Liver (tissue), 9 donors: ENCODE data around the gene CELA1. TPM values are rescaled to one million over a fixed set of nuclear protein-coding genes. Genes with fewer than 3 reads are reported as not detected.
A peak's percentile ranks its signal among the peaks of the same experiment; 100 is the strongest.

Experiments
- DNase-seq: peaks from one replicate; pipeline ENCODE4 v3.0.0-alpha.2; 2017; ENCODE audit warnings: low spot score
- H3K27ac ChIP-seq, 2 donors: one replicate each; pipeline ENCODE4 v1.7.0; 2013; ENCODE audit warnings: inconsistent platforms in 2 of 2, low read length in 2 of 2, control low read depth in 1 of 2, low read depth in 1 of 2, mild to moderate bottlenecking in 1 of 2
- H3K27me3 ChIP-seq, 4 donors: one replicate each; pipeline versions ENCODE4 v1.6.1 to v1.7.0; 2013; ENCODE audit warnings: low read length in 3 of 4, inconsistent platforms in 1 of 4, mild to moderate bottlenecking in 1 of 4, moderate library complexity in 1 of 4; ENCODE audit not compliant: control insufficient read depth in 4 of 4, insufficient read depth in 4 of 4
- H3K36me3 ChIP-seq, 4 donors: one replicate each; pipeline versions ENCODE4 v1.6.1 to v1.7.0; 2013; ENCODE audit warnings: low read length in 3 of 4, mild to moderate bottlenecking in 3 of 4, low read depth in 1 of 4, moderate library complexity in 1 of 4; ENCODE audit not compliant: control insufficient read depth in 4 of 4, insufficient read depth in 3 of 4
- H3K4me1 ChIP-seq, 4 donors: one replicate each; pipeline versions ENCODE4 v1.6.1 to v1.7.0; 2013; ENCODE audit warnings: low read length in 3 of 4, mild to moderate bottlenecking in 3 of 4, moderate library complexity in 1 of 4; ENCODE audit not compliant: control insufficient read depth in 4 of 4, insufficient read depth in 4 of 4
- H3K4me3 ChIP-seq, 3 donors: one replicate each; pipeline versions ENCODE4 v1.6.1 to v1.7.0; 2013; ENCODE audit warnings: low read length in 3 of 3, control low read depth in 1 of 3, low read depth in 1 of 3, mild to moderate bottlenecking in 1 of 3
- H3K9ac ChIP-seq, 2 donors: one replicate each; pipeline ENCODE4 v1.7.0; 2013; ENCODE audit warnings: low read length in 2 of 2, mild to moderate bottlenecking in 2 of 2, moderate library complexity in 2 of 2, control low read depth in 1 of 2, low read depth in 1 of 2
- H3K9me3 ChIP-seq, 4 donors: one replicate each; pipeline versions ENCODE4 v1.6.1 to v1.7.0; 2013; ENCODE audit warnings: low read length in 3 of 4; ENCODE audit not compliant: control insufficient read depth in 4 of 4
- ATF3 ChIP-seq: IDR thresholded peaks from 2 replicates; pipeline ENCODE4 v1.6.1; 2016; ENCODE audit warnings: antibody characterized with exemption
- CTCF ChIP-seq: fragments of 150-350 bp; IDR thresholded peaks from 2 replicates; pipeline ENCODE4 v1.5.1; 2017; ENCODE audit warnings: improper control_type of control experiment, low read depth, low read length; ENCODE audit not compliant: missing input control
- EGR1 ChIP-seq, 2 donors: IDR thresholded peaks; 2 replicates each; pipeline ENCODE4 v1.6.1; 2016 to 2018; ENCODE audit warnings: antibody characterized with exemption in 2 of 2, low read depth in 2 of 2
- FOXA1 ChIP-seq: IDR thresholded peaks from 2 replicates; pipeline ENCODE4 v1.6.1; 2016; ENCODE audit warnings: antibody characterized with exemption
- FOXA2 ChIP-seq: IDR thresholded peaks from 2 replicates; pipeline ENCODE4 v1.6.1; 2016; ENCODE audit warnings: antibody characterized with exemption
- GABPA ChIP-seq, 2 donors: IDR thresholded peaks in 1 of 2; conservative IDR thresholded peaks in 1 of 2; 2 replicates each; pipeline ENCODE4 v1.6.1; 2016; ENCODE audit warnings: antibody characterized with exemption in 2 of 2, mild to moderate bottlenecking in 1 of 2, moderate library complexity in 1 of 2
- HNF4A ChIP-seq, 2 donors: conservative IDR thresholded peaks; 2 replicates each; pipeline ENCODE4 v1.6.1; 2016; ENCODE audit warnings: antibody characterized with exemption in 2 of 2, mild to moderate bottlenecking in 2 of 2
- HNF4G ChIP-seq: IDR thresholded peaks from 2 replicates; pipeline ENCODE4 v1.6.1; 2016; ENCODE audit warnings: antibody characterized with exemption
- JUND ChIP-seq, 2 donors: IDR thresholded peaks; 2 replicates each; pipeline ENCODE4 v1.6.1; 2016; ENCODE audit warnings: antibody characterized with exemption in 2 of 2
- MAX ChIP-seq: IDR thresholded peaks from 2 replicates; pipeline ENCODE4 v1.6.1; 2016; ENCODE audit warnings: antibody characterized with exemption
- NR2F2 ChIP-seq: IDR thresholded peaks from 2 replicates; pipeline ENCODE4 v1.6.1; 2016; ENCODE audit warnings: antibody characterized with exemption
- RAD21 ChIP-seq, 2 donors: IDR thresholded peaks; 2 replicates each; pipeline ENCODE4 v1.6.1; 2016; ENCODE audit warnings: antibody characterized with exemption in 2 of 2, mild to moderate bottlenecking in 2 of 2
- REST ChIP-seq: IDR thresholded peaks from 2 replicates; pipeline ENCODE4 v1.6.1; 2016; ENCODE audit warnings: antibody characterized with exemption, mild to moderate bottlenecking
- RXRA ChIP-seq, 2 donors: IDR thresholded peaks; 2 replicates each; pipeline ENCODE4 v1.6.1; 2017 to 2018; ENCODE audit warnings: antibody characterized with exemption in 2 of 2, mild to moderate bottlenecking in 1 of 2
- SP1 ChIP-seq: IDR thresholded peaks from 2 replicates; pipeline ENCODE4 v1.6.1; 2018; ENCODE audit warnings: antibody characterized with exemption, mild to moderate bottlenecking
- TAF1 ChIP-seq: conservative IDR thresholded peaks from 2 replicates; pipeline ENCODE4 v1.6.1; 2016; ENCODE audit warnings: antibody characterized with exemption, mild to moderate bottlenecking
- YY1 ChIP-seq: IDR thresholded peaks from 2 replicates; pipeline ENCODE4 v1.6.1; 2016; ENCODE audit warnings: antibody characterized with exemption, mild to moderate bottlenecking
- ZBTB33 ChIP-seq: IDR thresholded peaks from 2 replicates; pipeline ENCODE4 v1.6.1; 2016; ENCODE audit warnings: antibody characterized with exemption
- WGBS: extraction: QIAGEN DNeasy Blood & Tissue Kit; methylation state at CpG from one replicate; pipeline ENCODE4 v1.1.7; 2013; 5-methylcytosine and 5-hydroxymethylcytosine counted together
- polyA plus RNA-seq, 2 donors: library from polyadenylated mRNA; stranded (reverse) in 1 of 2; unstranded in 1 of 2; fragments of 200-250 nt in 1 of 2; fragments of >200 nt in 1 of 2; fragmentation: Nextera tagmentation in 1 of 2; extraction: Ambion mirVana in 1 of 2; gene quantifications; one replicate each; pipeline versions ENCODE4 v1.2.1 to v1.2.3, GENCODE V29; 2013 to 2015
- total RNA-seq, 2 donors: library from RNA; depleted of rRNA; stranded (reverse); fragments of >200 nt; gene quantifications; one replicate each; pipeline ENCODE4 v1.2.3, GENCODE V29; 2014
- donor health status: healthy.
- donor health status: healthy.
- donor health status: healthy.
- donor health status: healthy.
- donor health status: healthy.

Gene CELA1
- total and polyA plus RNA-seq, 4 donors = not detected

GRCh38 chr12:51320695-51321320 lies 25.7 kb downstream of the CELA1 start:
- TF ChIP-seq RXRA (IDR thresholded peaks at IDR 0.05) = no peak
- no peak for TF ChIP-seq HNF4G
- TF ChIP-seq CTCF = no peak
- no peak for TF ChIP-seq ATF3
- TF ChIP-seq GABPA (IDR thresholded peaks at IDR 0.05 in 1 of 2, conservative IDR thresholded peaks at IDR 0.05 in 1 of 2) = no peak
- no peak for TF ChIP-seq FOXA2
- no peak for TF ChIP-seq MAX
- TF ChIP-seq SP1 = no peak
- no peak for TF ChIP-seq TAF1
- TF ChIP-seq RAD21 (IDR thresholded peaks at IDR 0.05) = no peak
- TF ChIP-seq EGR1 (IDR thresholded peaks at IDR 0.05; ENCODE audit: low read depth in 2 of 2) = no peak
- no peak for TF ChIP-seq JUND (IDR thresholded peaks at IDR 0.05)
- TF ChIP-seq FOXA1 = no peak
- DNase-seq = no peak
- no peaks in the 10 kb centered on the region for H3K36me3 ChIP-seq
- H3K9ac ChIP-seq = peak overlapping the region in 1 of 2 donors; percentile 13
- no peak overlapping the region for H3K4me3 ChIP-seq
- WGBS = 28% methylated on average over 3 of the region's 3 CpGs
- no peaks in the 10 kb centered on the region for H3K9me3 ChIP-seq
- no peak overlapping the region for H3K27ac ChIP-seq
- no peaks in the 10 kb centered on the region for H3K27me3 ChIP-seq
- no peaks in the 10 kb centered on the region for H3K4me1 ChIP-seq

- DNase-seq = no peak
- no peaks in the 10 kb centered on the region for H3K9me3 ChIP-seq
- TF ChIP-seq NR2F2 = no peak
- no peak for TF ChIP-seq HNF4G
- no peak for TF ChIP-seq ATF3
- TF ChIP-seq FOXA2 = no peak
- TF ChIP-seq EGR1 (IDR thresholded peaks at IDR 0.05; ENCODE audit: low read depth in 2 of 2) = no peak
- no peak for TF ChIP-seq GABPA (IDR thresholded peaks at IDR 0.05 in 1 of 2, conservative IDR thresholded peaks at IDR 0.05 in 1 of 2)
- TF ChIP-seq TAF1 = no peak
- TF ChIP-seq YY1 = no peak
- no peak for TF ChIP-seq ZBTB33
- no peak for TF ChIP-seq FOXA1
- no peak for TF ChIP-seq MAX
- TF ChIP-seq SP1 = no peak
- no peak for TF ChIP-seq REST
- TF ChIP-seq HNF4A (conservative IDR thresholded peaks at IDR 0.05) = no peak
- no peak for TF ChIP-seq RXRA (IDR thresholded peaks at IDR 0.05)
- 70% methylated on average over 4 of the region's 4 CpGs for WGBS
- no peaks in the 10 kb centered on the region for H3K27me3 ChIP-seq
- no peak overlapping the region for H3K9ac ChIP-seq
- H3K4me1 ChIP-seq = no peaks in the 10 kb centered on the region
- no peak overlapping the region for H3K4me3 ChIP-seq
- H3K27ac ChIP-seq = no peak overlapping the region
- no peaks in the 10 kb centered on the region for H3K36me3 ChIP-seq
Observed at GRCh38 chr12:51320311-51320694, 26.2 kb downstream of the CELA1 start.
